Measurements from ENCODE around the gene NAV1. TPM values are rescaled to one million over a fixed set of nuclear protein-coding genes. Genes with fewer than 3 reads are reported as not detected.

The NAV1 gene
- polyA plus RNA-seq, 1 donor (not counting 4 experiments of a cell fraction or from before 2014, with no cell fraction given) = 13.2 TPM

DNA sequence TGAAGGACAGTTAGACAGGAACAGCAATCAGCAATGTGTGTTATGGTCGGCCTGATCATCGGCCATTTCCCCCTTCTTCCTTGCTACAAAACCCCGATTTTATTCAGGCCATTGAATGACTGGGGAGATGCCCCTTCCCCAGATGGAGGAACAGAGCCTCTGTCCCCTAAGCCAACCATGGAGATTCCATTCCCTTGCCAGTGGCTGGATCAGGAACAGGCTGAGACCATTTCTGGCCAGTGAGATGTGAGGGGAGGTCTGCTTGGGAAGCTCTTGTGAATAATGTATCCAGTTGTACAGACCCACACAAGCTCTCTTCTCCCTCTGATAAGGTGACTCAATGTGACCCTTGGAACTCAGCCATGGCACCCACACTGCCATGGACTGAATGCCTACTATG is 39.7 kb upstream of the NAV1 start:
- H3K79me2 ChIP-seq (ENCODE audit: control insufficient read depth, insufficient read depth, low read length) = peaks cover 67% of the 10 kb centered on the region
- no peaks in the 10 kb centered on the region for H3K9me3 ChIP-seq (ENCODE audit: control insufficient read depth, low read depth, low read length)
- H3K27me3 ChIP-seq (ENCODE audit: control insufficient read depth, extremely low read depth, insufficient read depth, low read length) = no peaks in the 10 kb centered on the region
- no peak for DNase-seq (ENCODE audit: low read depth, low spot score)
- no peak overlapping the region for H3K9ac ChIP-seq (ENCODE audit: control insufficient read depth, extremely low read depth, insufficient read depth, low read length)
- no peak overlapping the region for H3K4me2 ChIP-seq (ENCODE audit: control insufficient read depth, extremely low read depth, insufficient read depth, low read depth, low read length)
- H3K4me1 ChIP-seq (ENCODE audit: control insufficient read depth, extremely low read depth, insufficient read depth, low read length) = peaks cover 33% of the 10 kb centered on the region
- no peak overlapping the region for H3K27ac ChIP-seq (ENCODE audit: control insufficient read depth, insufficient read depth, low read length)
- peaks cover 15 to 49% of the 10 kb centered on the region in 2 experiments for H3K36me3 ChIP-seq (ENCODE audit: control insufficient read depth in 2 of 2, extremely low read depth in 1 of 2, insufficient read depth in 2 of 2, low read length in 2 of 2)
- no peak overlapping the region for H2AFZ ChIP-seq (ENCODE audit: control insufficient read depth, low read length)
- dilution Hi-C loops (cut with MboI; ENCODE audit: extremely low pct_ligation_motif_present, low sequenced_read_pairs) = no loop called here
- no peak for FAIRE-seq
- peaks cover 3% of the 10 kb centered on the region for H3K9me1 ChIP-seq (ENCODE audit: control insufficient read depth, extremely low read depth, insufficient read depth, low read length)
- H3K4me3 ChIP-seq (ENCODE audit: control insufficient read depth in 2 of 3, extremely low read depth in 1 of 3, insufficient read depth in 2 of 3, low read depth in 1 of 3, low read length in 3 of 3) = no peak overlapping the region
- no peak for TF ChIP-seq EZH2 (IDR thresholded peaks at IDR 0.05; ENCODE audit: low read length)
- TF ChIP-seq, protein P1, sequence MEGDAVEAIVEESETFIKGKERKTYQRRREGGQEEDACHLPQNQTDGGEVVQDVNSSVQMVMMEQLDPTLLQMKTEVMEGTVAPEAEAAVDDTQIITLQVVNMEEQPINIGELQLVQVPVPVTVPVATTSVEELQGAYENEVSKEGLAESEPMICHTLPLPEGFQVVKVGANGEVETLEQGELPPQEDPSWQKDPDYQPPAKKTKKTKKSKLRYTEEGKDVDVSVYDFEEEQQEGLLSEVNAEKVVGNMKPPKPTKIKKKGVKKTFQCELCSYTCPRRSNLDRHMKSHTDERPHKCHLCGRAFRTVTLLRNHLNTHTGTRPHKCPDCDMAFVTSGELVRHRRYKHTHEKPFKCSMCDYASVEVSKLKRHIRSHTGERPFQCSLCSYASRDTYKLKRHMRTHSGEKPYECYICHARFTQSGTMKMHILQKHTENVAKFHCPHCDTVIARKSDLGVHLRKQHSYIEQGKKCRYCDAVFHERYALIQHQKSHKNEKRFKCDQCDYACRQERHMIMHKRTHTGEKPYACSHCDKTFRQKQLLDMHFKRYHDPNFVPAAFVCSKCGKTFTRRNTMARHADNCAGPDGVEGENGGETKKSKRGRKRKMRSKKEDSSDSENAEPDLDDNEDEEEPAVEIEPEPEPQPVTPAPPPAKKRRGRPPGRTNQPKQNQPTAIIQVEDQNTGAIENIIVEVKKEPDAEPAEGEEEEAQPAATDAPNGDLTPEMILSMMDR (optimal IDR thresholded peaks at IDR 0.05 in 1 of 3, IDR thresholded peaks at IDR 0.05 in 1 of 3, conservative IDR thresholded peaks at IDR 0.05 in 1 of 3; ENCODE audit: extremely low read depth in 1 of 3, insufficient read depth in 2 of 3, low read length in 3 of 3) = no peak
- peaks cover 16% of the 10 kb centered on the region for H4K20me1 ChIP-seq (ENCODE audit: control insufficient read depth, extremely low read depth, insufficient read depth, low read length)

DNA sequence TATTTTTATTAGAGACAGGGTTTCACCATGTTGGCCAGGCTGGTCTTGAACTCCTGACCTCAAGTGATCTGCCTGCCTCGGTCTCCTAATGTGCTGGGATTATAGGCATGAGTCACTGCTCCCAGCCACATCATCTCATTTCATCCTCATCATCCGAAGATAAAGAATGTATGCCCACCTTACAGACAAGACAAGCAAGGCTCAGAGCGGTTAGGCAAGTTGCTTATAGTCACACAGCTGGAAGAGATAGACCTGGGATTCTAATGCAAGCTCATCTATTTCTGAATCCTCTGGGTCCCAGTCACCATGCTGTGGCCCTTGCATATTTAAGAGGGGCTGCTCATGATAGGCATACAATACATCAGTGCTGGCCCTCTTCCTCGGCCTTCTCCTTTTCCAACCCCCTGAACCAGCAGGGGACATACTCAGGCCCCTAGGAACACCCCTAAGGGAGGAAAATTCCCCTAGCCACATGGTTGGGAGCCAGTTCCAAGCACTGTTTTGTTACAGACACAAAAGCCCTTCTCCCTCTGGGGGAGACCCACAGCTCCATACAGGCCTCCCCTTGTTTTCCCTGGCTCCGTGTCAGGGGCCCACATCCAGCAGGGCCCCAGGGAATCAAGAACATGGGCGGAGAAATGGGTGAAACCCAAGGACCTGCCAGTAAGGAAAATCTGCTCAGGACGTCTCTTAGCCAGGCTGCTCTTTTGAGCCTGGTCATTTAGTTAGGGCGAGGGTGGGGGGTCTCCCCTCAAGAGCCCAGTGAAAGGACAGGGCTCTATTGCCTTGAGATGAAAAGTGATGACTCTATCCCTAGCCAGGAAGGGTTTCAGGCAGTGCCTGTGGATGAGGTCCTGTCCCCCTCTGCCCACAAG is 38.9 kb upstream of the NAV1 start:
- no peak overlapping the region for H3K4me3 ChIP-seq (ENCODE audit: control insufficient read depth in 2 of 3, extremely low read depth in 1 of 3, insufficient read depth in 2 of 3, low read depth in 1 of 3, low read length in 3 of 3)
- H3K27me3 ChIP-seq (ENCODE audit: control insufficient read depth, extremely low read depth, insufficient read depth, low read length) = no peaks in the 10 kb centered on the region
- FAIRE-seq (no peak), DNase-seq (ENCODE audit: low read depth, low spot score) (no peak)
- H4K20me1 ChIP-seq (ENCODE audit: control insufficient read depth, extremely low read depth, insufficient read depth, low read length) = peaks cover 16% of the 10 kb centered on the region
- TF ChIP-seq, protein P1 (optimal IDR thresholded peaks at IDR 0.05 in 1 of 3, IDR thresholded peaks at IDR 0.05 in 1 of 3, conservative IDR thresholded peaks at IDR 0.05 in 1 of 3; ENCODE audit: extremely low read depth in 1 of 3, insufficient read depth in 2 of 3, low read length in 3 of 3) = no peak
- no peak for TF ChIP-seq EZH2 (IDR thresholded peaks at IDR 0.05; ENCODE audit: low read length)
- dilution Hi-C loops (cut with MboI; ENCODE audit: extremely low pct_ligation_motif_present, low sequenced_read_pairs) = no loop called here
- H3K4me1 ChIP-seq (ENCODE audit: control insufficient read depth, extremely low read depth, insufficient read depth, low read length) = peaks cover 38% of the 10 kb centered on the region
- no peaks in the 10 kb centered on the region for H3K9me3 ChIP-seq (ENCODE audit: control insufficient read depth, low read depth, low read length)
- H3K9me1 ChIP-seq (ENCODE audit: control insufficient read depth, extremely low read depth, insufficient read depth, low read length) = peaks cover 5% of the 10 kb centered on the region
- no peak overlapping the region for H3K27ac ChIP-seq (ENCODE audit: control insufficient read depth, insufficient read depth, low read length)
- H3K9ac ChIP-seq (ENCODE audit: control insufficient read depth, extremely low read depth, insufficient read depth, low read length) = no peak overlapping the region
- peaks cover 75% of the 10 kb centered on the region for H3K79me2 ChIP-seq (ENCODE audit: control insufficient read depth, insufficient read depth, low read length)
- no peak overlapping the region for H2AFZ ChIP-seq (ENCODE audit: control insufficient read depth, low read length)
- no peak overlapping the region for H3K4me2 ChIP-seq (ENCODE audit: control insufficient read depth, extremely low read depth, insufficient read depth, low read depth, low read length)
- H3K36me3 ChIP-seq (ENCODE audit: control insufficient read depth in 2 of 2, extremely low read depth in 1 of 2, insufficient read depth in 2 of 2, low read length in 2 of 2) = peaks cover 9 to 41% of the 10 kb centered on the region in 2 experiments
